Measurements from ENCODE around the gene FBLN5.

- TF ChIP-seq CTCF (IDR thresholded peaks at IDR 0.05) (no peak), POLR2A (IDR thresholded peaks at IDR 0.05) (no peak)
Measured at GRCh38 chr14:91831337-91831736, 116.2 kb downstream of the FBLN5 start.
